HG03060 (cell line): ENCODE results near the gene PXK.

Experiments used
- ATAC-seq: cut with Tn5 transposase; IDR thresholded peaks from one replicate; pipeline ENCODE4 v1.9.1; 2021; ENCODE audit warnings: low read depth, moderate number of reproducible peaks; ENCODE audit not compliant: unreplicated experiment

The PXK gene

DNA sequence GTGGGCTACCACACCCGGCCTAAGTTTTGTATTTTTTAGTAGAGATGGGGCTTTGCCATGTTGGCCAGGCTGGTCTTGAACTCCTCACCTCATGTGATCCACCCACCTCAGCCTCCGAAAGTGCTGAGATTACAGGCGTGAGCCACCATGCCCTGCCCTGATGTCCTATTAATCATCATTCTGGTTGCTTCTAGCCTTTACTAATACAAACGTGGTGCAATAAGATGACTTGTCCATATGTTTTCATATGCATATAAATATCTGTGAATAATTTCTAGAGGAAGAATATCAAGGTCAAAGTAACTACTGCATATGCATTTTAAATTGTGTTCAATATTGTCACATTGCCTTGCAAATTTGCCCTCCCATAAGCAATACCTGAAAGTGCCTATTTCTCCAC, 126.5 kb downstream of the PXK start:
- no peak for ATAC-seq

GRCh38 chr3:58462829-58463180, 130.1 kb downstream of the PXK start:
- no peak for ATAC-seq

GRCh38 chr3:58463181-58463941, 130.7 kb downstream of the PXK start:
- no peak for ATAC-seq

GRCh38 chr3:58463942-58464271, 131.2 kb downstream of the PXK start:
- ATAC-seq = no peak

DNA sequence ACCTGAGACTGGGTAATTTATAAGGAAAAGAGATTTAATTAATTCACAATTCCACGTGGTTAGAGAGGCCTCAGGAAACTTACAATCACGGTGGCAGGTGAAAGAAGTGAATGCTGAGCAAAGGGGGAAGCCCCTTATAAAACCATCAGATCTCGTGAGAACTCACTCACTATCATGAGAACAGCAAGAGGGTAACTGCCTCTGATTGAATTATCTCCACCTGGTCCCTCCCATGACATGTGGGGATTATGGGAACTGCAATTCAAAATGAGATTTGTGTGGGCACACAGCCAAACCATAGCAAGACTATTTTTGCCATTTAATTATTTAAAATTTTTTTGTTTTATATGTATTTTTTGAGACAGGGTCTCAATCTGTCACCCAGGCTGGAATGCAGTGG, 132.2 kb downstream of the PXK start:
- no peak for ATAC-seq

- no peak for ATAC-seq
These were observed 134.3 kb downstream of the PXK start for GRCh38 chr3:58466899-58467563.

DNA sequence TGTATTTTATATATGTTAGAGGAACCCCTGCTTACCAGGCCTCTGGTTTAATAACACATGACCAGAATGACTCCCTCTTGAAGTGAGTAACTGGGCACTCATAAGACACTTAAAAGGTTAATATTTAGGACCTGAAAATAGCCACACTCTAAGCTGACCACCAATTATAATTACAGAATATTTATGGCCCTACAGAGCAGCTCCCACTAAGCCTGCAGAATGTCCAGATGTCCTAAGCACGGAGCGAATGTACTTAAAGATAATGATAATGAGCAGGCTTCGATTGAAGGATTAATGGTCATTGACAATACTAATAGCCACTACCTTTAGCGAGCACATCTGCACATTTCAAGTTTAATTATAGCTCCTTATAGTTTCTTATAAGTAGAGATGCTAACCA, 136.4 kb downstream of the PXK start:
- no peak for ATAC-seq

GRCh38 chr3:58470363-58471024, 137.8 kb downstream of the PXK start:
- ATAC-seq = no peak

DNA sequence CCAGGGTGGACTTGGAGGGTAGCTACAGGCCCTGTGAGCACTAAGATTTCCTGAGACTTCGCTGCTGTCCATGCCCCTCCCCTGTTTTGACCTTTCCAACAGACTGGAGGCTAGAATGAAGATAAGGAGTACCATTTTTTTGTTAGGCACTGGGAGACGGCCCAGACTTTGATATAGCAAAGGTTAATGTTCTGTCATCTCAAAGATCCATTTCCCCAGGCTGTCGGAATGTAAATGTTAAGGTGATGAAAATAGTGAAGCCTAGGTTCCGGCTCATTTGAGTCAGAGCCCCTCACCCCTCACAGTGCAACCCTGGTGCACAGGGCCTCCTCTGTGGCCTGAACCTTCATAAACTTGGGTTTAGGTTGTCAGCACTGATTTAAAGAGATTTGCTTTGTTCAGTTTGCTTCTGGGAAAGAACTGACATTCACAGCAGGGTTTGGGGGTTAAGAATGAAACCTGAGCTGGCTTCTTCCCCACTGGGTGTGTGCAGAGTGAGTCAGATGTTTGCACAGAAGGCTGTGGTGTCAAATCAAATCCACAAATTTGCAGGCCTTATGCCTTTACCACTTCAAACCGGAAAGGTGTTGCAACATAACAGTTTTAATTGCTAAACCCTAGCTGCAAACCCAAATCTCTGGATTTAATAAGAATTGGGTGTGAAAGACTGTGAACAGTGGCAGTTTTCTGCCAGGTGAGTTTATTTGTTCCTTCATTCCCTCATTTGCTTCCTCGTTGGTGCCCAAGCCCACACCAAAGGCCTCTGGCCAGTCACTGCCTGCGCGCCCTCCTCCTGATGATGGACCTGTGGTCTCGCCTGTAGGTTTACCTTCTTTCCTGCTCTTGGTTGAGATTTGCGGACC, 138.6 kb downstream of the PXK start:
- no peak for ATAC-seq

DNA sequence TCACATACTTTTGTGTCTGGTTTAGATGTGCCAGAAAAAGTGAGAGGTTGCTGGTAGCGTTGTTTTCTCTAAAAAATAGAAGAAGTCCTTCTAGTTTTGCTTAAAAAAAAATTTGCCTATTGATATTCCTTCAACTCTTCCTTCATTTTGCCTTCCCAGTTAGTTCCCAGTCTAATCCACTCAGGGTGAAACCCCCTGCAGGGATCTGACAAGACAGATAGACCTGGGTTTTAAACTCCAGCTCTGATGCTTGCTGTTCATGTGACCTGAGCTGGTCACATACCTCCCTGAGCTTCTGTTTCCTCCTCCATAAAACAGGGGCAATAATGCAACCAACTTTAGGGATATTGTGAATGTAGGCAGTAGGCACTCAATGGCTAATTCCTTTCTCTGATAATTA, 140.6 kb downstream of the PXK start:
- ATAC-seq = no peak

DNA sequence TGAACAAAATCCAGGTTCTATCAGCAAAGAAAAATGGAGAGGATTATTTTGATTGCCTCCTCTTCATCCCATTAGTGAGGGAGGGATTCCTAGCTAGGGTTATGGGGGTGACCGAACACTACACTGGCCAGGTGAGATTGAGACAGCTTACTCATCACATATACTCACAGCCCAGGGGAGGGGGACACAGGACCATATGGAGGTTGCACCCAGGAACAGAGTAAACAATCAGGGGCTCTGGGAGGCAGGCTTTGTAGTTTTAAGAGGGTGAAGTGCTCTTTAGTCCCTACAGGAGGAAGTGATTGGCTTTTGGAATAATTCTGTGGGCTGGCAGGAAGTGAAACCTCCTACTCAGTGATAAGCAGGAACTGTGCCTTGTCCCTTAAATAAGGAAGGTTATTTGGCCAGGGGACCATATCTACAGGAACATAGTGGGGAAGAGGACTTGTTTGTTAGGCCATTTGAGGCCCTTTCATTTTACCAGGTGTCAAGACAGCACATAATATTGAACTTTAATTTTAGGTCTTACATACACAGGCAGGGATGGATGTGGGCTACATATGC, 141.7 kb downstream of the PXK start:
- ATAC-seq = no peak

DNA sequence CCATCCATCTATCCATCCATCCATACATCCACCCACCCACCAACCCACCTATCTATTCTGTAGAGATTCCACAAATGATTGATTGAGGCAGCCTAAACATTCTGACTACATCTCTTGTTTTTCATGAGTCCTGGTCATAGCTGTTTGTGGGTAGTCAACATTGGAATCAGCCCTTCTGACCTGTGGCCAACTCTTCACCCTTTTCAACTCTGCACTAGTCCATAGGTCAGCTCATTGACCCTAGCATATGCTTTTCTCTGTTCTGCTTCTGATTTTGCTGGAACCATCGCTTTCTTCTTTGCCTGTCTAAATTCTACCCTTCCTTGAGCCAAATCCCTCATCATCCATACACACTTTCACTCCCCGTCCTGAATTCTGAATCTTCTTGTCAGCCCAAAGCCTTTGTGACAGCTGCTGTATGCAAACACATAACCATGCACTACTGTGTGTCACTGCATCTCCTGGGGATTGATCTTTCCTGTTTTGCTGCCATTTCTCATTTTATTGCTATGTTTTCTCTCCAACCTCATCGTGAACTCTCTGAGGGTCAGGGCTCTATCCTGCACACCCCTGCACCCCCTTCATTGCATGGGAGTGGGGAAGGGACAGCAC, 142.4 kb downstream of the PXK start:
- ATAC-seq = no peak
